ENCODE results near the gene OR51G2.

OR51G2 gene

GRCh38 chr11:4881860-4882500, 37.2 kb downstream of the OR51G2 start, which contains the start of gene OR51T1:
Gene OR51T1 (plus strand): TSS chr11:4881900. CDS start chr11:4881900, 0 bp downstream.
- Histone ChIP-seq H3K9ac (no peak within 1 kb of the TSS), H3K4me1 (no peaks in the 10 kb centered on the region), H3K36me3 (ENCODE audit: control insufficient read depth, insufficient read depth, low read length) (no peaks in the 10 kb centered on the region), H3K27me3 (ENCODE audit: control insufficient read depth, insufficient read depth, low read length) (no peaks in the 10 kb centered on the region), H3K9me3 (ENCODE audit: control insufficient read depth, low read length) (no peaks in the 10 kb centered on the region), H2AFZ (no peak within 1 kb of the TSS), H3K4me3 (ENCODE audit: low read depth, low read length) (no peak within 1 kb of the TSS), H3K27ac (no peak within 1 kb of the TSS), H3K79me2 (no peaks in the 10 kb centered on the region), H3K4me2 (ENCODE audit: low read length) (no peak within 1 kb of the TSS)
- TF ChIP-seq CTCF (IDR thresholded peaks at IDR 0.05) = no peak

GRCh38 chr11:4881188-4881587, 38.0 kb downstream of the OR51G2 start:
- Histone ChIP-seq H3K27me3 (ENCODE audit: control insufficient read depth, insufficient read depth, low read length) (no peaks in the 10 kb centered on the region), H3K4me2 (ENCODE audit: low read length) (no peak overlapping the region), H3K36me3 (ENCODE audit: control insufficient read depth, insufficient read depth, low read length) (no peaks in the 10 kb centered on the region), H3K9ac (no peak overlapping the region), H2AFZ (no peak overlapping the region), H3K4me1 (no peaks in the 10 kb centered on the region), H3K27ac (no peak overlapping the region), H3K4me3 (ENCODE audit: low read depth, low read length) (no peak overlapping the region), H3K9me3 (ENCODE audit: control insufficient read depth, low read length) (no peaks in the 10 kb centered on the region), H3K79me2 (no peaks in the 10 kb centered on the region)
- TF ChIP-seq CTCF (IDR thresholded peaks at IDR 0.05) = no peak

- Histone ChIP-seq H3K4me3 (ENCODE audit: low read depth, low read length) (no peak overlapping the region), H3K4me1 (no peaks in the 10 kb centered on the region), H3K27me3 (ENCODE audit: control insufficient read depth, insufficient read depth, low read length) (no peaks in the 10 kb centered on the region), H3K79me2 (no peaks in the 10 kb centered on the region), H3K9ac (no peak overlapping the region), H3K4me2 (ENCODE audit: low read length) (no peak overlapping the region), H3K36me3 (ENCODE audit: control insufficient read depth, insufficient read depth, low read length) (no peaks in the 10 kb centered on the region), H2AFZ (no peak overlapping the region), H3K9me3 (ENCODE audit: control insufficient read depth, low read length) (no peaks in the 10 kb centered on the region), H3K27ac (no peak overlapping the region)
- TF ChIP-seq CTCF (IDR thresholded peaks at IDR 0.05) = no peak
Measured at GRCh38 chr11:4865855-4866254, 53.3 kb downstream of the OR51G2 start.

- Histone ChIP-seq H3K4me1 (no peaks in the 10 kb centered on the region), H3K36me3 (ENCODE audit: control insufficient read depth, insufficient read depth, low read length) (no peaks in the 10 kb centered on the region), H3K4me3 (ENCODE audit: low read depth, low read length) (no peak overlapping the region), H3K27me3 (ENCODE audit: control insufficient read depth, insufficient read depth, low read length) (no peaks in the 10 kb centered on the region), H3K4me2 (ENCODE audit: low read length) (no peak overlapping the region), H3K27ac (no peak overlapping the region), H3K9me3 (ENCODE audit: control insufficient read depth, low read length) (no peaks in the 10 kb centered on the region), H3K79me2 (no peaks in the 10 kb centered on the region), H2AFZ (no peak overlapping the region), H3K9ac (no peak overlapping the region)
- no peak for TF ChIP-seq CTCF (IDR thresholded peaks at IDR 0.05)
Measured at GRCh38 chr11:4863876-4864275, 55.3 kb downstream of the OR51G2 start.

All from parathyroid adenoma (tissue), 2 donors.